WTC11 (cell line): ENCODE results near the gene SPTAN1.

Experiments
- ELF4 ChIP-seq: sonication (generic); formaldehyde crosslinking; IDR thresholded peaks from 2 replicates; pipeline ENCODE4 v1.8.1; 2022; ENCODE audit warnings: low read depth, mild to moderate bottlenecking, moderate library complexity, missing genetic modification reagents
- JAZF1 ChIP-seq: fragments of 250-450 bp; sonication (Bioruptor Pico); IDR thresholded peaks from 2 replicates; pipeline ENCODE4 v1.9.0; 2021; ENCODE audit warnings: moderate library complexity, mild to moderate bottlenecking, inconsistent platforms
- NR2C2 ChIP-seq: sonication (generic); formaldehyde crosslinking; IDR thresholded peaks from 2 replicates; pipeline ENCODE4 v1.8.0; 2022; ENCODE audit warnings: mild to moderate bottlenecking, missing genetic modification reagents
- USF2 ChIP-seq: sonication (generic); formaldehyde crosslinking; IDR thresholded peaks from 2 replicates; pipeline ENCODE4 v1.8.1; 2023; ENCODE audit warnings: mild to moderate bottlenecking, missing genetic modification reagents, moderate library complexity
- ZNF512 ChIP-seq: sonication (generic); formaldehyde crosslinking; IDR thresholded peaks from 2 replicates; pipeline ENCODE4 v1.8.1; 2022; ENCODE audit warnings: missing genetic modification reagents, borderline replicate concordance
- TF ChIP-seq, protein P1 (sequence below): fragments of 200-600 bp; IDR thresholded peaks from 2 replicates; pipeline ENCODE4 v1.8.0; 2022; ENCODE audit warnings: antibody characterized with exemption
- TF ChIP-seq, protein P2 (sequence below): sonication (generic); formaldehyde crosslinking; IDR thresholded peaks from 2 replicates; pipeline ENCODE4 v1.8.1; 2023; ENCODE audit warnings: mild to moderate bottlenecking, missing genetic modification reagents
- TF ChIP-seq, protein P3 (sequence below): sonication (generic); formaldehyde crosslinking; IDR thresholded peaks from 2 replicates; pipeline ENCODE4 v1.8.1; 2023; ENCODE audit warnings: mild to moderate bottlenecking, missing genetic modification reagents, borderline replicate concordance

DNA sequence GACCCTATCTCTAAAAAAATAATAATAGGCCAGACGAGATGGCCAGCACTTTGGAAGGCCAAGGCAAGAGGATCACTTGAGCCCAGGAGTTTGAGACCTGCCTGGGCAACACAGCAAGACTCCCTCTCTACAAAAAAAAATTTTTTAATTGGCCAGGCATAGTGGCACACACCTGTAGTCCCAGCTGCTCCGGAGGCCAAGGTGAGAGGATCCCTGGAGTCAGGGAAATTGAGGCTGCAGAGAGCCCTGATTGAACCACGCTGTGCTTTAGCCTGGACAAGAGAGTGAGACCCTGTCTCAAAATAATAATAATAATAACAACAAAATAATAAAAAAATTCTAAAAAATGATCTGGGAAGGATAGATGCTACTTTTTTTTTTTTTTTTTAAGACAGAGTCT, 105.4 kb downstream of the SPTAN1 start:
- TF ChIP-seq, protein P1, sequence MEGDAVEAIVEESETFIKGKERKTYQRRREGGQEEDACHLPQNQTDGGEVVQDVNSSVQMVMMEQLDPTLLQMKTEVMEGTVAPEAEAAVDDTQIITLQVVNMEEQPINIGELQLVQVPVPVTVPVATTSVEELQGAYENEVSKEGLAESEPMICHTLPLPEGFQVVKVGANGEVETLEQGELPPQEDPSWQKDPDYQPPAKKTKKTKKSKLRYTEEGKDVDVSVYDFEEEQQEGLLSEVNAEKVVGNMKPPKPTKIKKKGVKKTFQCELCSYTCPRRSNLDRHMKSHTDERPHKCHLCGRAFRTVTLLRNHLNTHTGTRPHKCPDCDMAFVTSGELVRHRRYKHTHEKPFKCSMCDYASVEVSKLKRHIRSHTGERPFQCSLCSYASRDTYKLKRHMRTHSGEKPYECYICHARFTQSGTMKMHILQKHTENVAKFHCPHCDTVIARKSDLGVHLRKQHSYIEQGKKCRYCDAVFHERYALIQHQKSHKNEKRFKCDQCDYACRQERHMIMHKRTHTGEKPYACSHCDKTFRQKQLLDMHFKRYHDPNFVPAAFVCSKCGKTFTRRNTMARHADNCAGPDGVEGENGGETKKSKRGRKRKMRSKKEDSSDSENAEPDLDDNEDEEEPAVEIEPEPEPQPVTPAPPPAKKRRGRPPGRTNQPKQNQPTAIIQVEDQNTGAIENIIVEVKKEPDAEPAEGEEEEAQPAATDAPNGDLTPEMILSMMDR, result no peak
- TF ChIP-seq, protein P2, sequence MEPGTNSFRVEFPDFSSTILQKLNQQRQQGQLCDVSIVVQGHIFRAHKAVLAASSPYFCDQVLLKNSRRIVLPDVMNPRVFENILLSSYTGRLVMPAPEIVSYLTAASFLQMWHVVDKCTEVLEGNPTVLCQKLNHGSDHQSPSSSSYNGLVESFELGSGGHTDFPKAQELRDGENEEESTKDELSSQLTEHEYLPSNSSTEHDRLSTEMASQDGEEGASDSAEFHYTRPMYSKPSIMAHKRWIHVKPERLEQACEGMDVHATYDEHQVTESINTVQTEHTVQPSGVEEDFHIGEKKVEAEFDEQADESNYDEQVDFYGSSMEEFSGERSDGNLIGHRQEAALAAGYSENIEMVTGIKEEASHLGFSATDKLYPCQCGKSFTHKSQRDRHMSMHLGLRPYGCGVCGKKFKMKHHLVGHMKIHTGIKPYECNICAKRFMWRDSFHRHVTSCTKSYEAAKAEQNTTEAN (CRISPR knock-in tag), result no peak
- TF ChIP-seq ELF4 (CRISPR knock-in tag) (no peak), USF2 (CRISPR knock-in tag) (no peak), JAZF1 (CRISPR knock-in tag) (no peak), ZNF512 (no peak), NR2C2 (CRISPR knock-in tag) (no peak)
- TF ChIP-seq, protein P3, sequence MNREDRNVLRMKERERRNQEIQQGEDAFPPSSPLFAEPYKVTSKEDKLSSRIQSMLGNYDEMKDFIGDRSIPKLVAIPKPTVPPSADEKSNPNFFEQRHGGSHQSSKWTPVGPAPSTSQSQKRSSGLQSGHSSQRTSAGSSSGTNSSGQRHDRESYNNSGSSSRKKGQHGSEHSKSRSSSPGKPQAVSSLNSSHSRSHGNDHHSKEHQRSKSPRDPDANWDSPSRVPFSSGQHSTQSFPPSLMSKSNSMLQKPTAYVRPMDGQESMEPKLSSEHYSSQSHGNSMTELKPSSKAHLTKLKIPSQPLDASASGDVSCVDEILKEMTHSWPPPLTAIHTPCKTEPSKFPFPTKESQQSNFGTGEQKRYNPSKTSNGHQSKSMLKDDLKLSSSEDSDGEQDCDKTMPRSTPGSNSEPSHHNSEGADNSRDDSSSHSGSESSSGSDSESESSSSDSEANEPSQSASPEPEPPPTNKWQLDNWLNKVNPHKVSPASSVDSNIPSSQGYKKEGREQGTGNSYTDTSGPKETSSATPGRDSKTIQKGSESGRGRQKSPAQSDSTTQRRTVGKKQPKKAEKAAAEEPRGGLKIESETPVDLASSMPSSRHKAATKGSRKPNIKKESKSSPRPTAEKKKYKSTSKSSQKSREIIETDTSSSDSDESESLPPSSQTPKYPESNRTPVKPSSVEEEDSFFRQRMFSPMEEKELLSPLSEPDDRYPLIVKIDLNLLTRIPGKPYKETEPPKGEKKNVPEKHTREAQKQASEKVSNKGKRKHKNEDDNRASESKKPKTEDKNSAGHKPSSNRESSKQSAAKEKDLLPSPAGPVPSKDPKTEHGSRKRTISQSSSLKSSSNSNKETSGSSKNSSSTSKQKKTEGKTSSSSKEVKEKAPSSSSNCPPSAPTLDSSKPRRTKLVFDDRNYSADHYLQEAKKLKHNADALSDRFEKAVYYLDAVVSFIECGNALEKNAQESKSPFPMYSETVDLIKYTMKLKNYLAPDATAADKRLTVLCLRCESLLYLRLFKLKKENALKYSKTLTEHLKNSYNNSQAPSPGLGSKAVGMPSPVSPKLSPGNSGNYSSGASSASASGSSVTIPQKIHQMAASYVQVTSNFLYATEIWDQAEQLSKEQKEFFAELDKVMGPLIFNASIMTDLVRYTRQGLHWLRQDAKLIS, result no peak
